NCI-H1436 treated with DMSO at 0.1 percent for 48 hours (cell line): Measurements from ENCODE around the gene UNC93A.
"Not testable (repeated sequence)": the region's sequence is repeated elsewhere in the genome, so short reads cannot be mapped to it uniquely, and the experiment has no call there.

Source experiments
- DNase-seq: peaks from one replicate; lab custom pipeline; 2025; lab: John Stamatoyannopoulos, UW

The UNC93A gene

DNA sequence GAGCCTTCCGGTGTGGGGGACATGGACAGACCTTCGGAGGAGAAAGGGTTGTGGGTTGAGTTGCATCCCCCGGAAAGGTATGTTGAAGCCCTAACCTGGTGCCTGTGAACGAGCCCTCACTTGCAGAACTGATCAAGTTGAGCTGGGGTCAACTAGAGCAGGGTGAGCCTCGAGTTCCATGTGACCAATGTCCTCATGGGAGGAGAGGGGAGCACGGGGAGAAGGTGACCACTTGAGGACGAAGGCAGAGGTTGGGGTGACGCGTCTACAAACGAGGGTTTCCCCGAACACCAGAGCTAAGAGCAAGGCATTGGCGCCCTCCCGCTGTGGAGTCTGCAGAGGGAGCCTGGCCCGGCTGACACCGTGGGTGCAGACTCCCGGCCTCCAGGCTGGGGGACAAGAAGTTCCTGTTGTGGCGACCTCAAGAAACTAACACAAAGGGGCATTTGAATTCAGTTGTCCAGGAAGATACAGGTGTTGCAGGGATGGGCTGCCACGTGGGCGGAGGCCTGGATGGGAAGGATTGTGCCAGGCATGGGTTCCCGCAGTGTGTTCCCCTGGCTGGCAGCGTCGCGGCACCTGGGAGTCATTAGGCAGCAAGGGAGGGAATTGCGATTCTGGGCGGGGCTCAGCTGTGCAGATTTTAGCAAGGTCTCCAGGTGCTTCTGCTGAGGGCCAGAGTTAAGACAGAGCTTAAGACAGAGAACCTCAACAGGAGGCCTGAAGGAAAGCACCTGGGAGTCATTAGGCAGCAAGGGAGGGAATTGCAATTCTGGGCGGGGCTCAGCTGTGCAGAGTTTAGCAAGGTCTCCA, 20.4 kb upstream of the UNC93A start:
- DNase-seq, result no peak

DNA sequence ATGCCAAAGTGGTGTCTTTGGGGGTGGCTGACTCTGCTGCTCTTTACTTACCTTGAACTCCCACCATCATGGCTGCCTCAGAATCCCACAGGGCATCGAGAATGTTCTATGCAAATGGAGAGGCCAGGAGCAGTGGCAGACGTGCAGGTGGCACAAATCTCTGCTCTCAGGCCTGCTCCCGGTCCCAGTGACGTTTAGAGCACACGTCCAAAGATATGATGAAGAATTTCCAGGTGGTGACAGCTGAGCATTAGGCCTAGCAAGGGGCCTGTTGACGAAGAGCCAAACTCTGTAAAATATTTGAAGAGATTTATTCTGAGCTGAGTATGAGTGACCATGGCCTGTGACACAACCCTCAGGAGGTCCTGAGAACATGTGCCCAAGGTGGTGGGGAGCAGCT, 19.0 kb upstream of the UNC93A start:
- DNase-seq, result no peak

DNA sequence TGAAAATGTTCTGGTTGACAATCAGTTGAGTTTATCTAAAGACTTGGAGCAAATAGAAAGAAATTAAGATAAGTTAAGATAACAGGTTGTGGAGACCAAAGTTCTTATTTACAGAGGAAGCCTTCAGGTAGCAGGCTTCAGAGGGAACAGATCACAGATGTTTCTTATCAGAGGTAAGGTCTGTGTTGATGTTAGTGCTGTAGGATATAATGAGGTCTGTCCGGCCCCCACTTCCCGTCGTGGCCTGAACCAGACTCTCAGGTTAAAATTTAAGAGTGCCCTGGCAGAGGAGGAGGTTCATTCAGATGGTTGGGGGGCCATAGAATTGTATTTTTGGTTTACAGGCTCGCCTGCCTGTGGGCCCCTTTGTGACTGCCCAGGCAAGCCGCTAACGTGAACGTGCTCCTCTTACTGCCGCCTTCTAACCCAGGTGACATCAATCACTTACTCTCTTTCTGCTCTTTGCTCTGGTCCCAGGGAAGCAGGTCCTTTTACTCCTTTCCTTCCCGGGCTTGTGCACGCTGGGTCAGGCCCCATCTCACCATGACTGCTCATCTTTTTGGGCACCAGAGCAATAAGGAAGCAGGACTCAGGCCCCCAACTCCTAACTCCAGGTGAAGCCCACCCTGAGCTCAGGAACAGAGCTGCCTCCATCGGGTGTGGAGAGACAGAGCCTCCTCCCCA, 18.3 kb upstream of the UNC93A start:
- no peak for DNase-seq

DNA sequence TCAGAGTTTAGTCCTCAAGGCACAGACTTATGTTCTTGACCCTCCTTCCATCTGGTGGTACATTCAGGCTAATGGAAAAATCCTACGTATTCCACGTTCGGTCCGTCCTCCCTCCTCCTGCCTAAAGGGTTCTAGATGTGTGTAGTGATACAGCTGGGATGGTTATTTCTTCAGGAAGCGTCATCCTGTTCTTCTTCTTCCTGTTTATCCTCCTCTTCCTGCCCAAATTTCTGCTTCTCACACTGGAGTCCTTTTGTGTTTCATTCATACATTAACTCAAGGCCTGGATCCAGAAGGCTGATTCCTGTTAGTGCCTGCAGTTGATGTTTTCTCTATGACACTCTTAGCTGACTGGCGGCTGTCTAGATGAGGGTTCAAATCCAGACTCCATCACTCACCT, 16.8 kb upstream of the UNC93A start:
- DNase-seq, result no peak

DNA sequence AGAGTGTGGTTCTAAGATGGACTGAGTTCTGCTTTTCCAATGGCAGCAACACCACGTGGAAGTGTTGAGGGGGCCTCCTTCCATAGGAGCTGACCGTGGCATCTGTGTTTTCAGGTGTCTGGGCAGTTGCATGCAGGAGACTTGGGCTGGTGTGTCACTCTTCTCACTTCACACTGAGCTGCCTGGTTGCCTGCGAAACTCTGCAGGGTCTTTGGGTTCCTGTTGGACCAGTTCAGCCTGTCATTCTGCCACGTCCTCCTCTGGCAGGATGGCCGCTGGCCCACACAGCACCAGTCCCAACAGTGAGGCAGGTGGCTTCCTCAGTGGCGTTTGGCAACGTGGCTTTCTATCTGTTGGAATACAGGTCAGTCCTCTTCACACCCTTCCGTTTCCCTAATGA, 16.1 kb upstream of the UNC93A start:
- DNase-seq, result no peak

DNA sequence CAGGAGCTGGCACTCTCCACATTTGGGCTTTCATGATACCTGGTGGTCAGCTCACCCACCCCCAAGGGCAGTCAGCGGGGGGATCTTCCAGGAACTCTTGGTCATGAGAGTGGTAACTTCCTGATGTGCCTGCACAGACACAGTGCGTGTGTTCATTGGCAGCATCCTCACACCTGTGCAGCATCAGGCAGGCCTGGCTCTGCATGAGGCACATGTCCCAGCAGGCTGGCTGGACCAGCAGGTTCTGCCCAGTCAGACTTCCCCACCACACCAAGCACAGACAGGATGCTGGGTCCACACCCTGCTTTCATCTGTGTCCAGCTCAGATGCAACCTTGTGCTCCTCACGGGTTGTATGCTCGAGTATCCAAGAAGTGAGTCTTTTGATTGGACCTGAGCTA, 15.7 kb upstream of the UNC93A start:
- no peak for DNase-seq

DNA sequence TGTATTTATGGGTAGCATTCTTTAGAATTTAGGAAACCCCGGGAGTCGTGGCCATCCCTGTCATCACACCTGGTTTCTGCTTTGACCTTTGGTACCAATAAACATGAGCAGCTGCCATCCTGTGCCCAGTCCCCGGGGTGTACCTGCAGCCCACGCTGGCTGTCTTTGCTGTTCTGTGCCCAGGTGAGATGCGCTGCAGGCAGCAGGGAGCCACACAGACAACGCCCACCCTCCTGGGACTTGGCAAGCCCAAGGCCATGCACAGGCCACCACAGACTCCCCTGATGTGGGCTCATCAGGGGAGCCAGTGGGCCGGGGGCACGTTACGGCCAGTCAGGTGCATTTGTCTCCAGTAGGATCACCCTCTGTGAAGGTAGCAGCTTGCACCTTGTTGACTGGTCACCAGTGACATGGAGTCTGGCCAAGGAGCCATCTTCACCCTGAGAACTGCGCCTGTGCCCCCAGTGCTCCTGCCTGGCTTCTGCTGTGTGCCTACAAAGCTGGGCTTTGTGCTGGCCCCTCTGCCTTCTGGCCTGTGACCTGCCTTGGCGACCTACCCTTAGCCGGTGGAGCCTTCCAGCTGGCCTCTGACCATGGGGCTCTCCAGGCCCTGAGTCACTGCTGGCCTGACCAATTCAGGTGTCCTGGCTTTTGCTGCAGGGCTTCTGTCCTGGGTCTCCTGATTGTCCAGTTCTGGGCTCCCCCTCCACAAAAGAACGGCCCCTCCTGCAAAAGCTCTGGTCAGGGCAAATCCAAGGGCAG, 14.2 kb upstream of the UNC93A start:
- no peak for DNase-seq

DNA sequence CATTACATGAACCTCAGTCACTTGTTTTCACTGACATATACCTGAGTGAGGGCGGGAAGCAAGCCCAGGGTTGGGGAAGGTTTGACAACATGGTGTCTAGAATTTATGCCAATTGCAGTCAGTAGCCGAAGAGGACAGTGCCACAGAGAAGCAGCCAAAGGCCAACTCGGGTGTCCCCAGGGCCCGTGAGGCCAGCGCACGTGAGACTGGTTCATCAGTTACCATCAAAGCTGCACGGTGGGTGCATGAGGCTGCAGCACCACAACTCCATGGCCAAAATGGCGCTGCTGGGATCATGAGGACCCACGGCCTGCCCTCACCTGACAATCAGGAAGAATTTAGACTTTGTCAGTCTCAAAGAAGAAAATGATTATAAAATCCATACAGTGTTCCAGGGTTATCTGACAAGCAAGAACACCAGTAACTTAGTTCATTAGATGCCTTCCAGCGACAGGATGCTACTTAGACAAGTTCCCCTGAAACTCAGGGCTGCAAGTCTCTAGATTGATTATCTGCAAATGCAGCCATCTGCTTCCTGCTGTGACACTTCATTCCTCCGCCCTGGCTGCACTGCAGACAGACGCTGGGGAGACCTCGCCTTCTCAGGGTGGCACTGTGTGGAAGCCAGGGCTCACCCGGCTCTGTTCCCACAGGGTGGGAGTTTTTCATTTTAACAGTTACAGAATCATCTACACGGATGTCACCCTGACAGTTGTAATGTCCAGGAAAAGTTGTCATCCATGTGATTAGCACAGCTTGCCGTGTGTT, 12.8 kb upstream of the UNC93A start:
- not testable (repeated sequence) for DNase-seq

DNA sequence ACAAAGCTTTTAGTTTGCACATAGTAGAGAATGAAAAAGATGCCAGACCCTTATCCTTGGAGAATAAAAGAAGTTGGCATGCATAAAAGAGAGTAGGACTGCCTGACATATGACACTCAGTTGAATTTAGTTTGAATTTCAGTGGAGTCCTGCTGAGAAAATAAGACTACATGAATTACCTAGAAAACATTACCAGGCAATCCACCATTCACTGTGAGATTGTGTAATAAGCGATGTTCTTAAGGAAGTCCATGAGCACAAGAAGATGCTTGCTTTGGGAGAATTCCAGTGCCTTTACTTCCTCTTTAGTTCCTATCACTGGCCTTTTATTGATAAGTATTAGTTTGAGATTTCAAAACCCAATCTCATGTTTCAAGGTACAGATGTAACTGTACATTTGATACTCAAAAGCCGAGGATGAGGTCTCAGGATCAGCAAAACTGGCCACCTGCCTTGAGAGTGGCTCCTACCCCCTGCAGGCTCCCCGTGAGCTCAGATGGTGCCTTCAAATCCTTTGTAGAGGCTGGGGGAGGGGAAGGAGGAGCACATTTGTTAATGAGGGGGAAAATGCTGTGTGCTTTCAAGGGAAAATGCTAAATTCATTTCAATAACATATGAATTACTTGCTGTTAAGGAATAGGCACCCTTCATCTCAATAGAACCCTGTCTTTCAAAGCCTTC, 11.2 kb upstream of the UNC93A start:
- DNase-seq, result no peak

DNA sequence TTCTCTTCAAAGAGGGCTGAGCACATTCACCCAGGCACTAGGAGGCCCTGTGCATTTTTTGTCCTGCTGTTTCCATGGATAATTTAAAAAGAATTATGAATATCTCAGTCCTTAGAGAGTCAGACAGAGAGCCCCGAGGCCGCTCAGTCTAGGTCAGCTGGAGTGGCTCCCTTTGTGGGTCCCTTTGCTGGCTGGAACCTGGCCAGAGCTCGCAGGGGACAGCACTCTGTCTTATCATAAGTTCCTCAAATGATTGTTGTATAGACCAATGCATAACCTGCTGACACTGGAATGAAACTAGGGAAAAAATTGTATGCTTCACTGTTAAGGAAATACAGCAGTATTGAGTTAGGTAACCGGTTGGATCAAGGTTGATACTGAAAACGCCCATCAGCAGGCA, 10.6 kb upstream of the UNC93A start:
- DNase-seq, result not testable (repeated sequence)

DNA sequence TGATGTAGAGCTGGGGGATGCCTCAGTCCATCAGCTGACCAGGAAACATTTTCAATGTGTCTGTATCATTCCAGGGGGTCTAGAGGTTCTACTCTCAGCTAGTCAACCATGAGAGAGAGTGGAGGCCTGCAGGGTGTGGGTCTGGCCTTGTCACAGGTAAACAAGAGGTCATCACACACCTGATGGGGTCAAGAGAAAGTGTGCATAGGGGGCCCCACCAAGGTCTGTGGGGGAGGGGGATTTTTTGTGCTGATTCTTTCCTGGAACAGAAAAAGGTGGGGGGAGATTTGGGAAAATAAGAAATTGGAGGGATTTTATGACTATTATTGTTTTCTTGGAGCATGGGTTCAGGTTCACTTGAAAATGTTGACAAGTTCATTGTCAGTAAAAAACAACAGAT, 8.9 kb upstream of the UNC93A start:
- DNase-seq, result no peak

DNA sequence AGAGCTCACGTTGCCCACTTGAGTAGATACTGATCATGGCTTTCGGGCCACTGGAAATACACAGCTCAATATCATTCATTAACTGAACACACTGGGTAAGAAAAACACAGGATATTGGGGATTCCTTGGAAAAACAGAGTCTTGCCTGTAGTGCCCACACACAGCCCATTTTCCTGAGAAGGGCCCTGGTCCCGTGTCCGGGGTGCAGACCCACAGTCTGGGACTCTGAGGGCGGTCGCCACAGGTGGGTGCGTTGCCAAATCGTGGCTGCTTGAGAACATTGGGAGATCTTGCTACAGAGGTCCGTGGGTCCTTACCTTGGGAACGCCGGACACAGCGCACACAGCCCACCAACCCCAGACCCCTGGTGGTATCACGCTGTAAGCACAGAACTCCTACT, 6.5 kb upstream of the UNC93A start:
- DNase-seq, result not testable (repeated sequence)

DNA sequence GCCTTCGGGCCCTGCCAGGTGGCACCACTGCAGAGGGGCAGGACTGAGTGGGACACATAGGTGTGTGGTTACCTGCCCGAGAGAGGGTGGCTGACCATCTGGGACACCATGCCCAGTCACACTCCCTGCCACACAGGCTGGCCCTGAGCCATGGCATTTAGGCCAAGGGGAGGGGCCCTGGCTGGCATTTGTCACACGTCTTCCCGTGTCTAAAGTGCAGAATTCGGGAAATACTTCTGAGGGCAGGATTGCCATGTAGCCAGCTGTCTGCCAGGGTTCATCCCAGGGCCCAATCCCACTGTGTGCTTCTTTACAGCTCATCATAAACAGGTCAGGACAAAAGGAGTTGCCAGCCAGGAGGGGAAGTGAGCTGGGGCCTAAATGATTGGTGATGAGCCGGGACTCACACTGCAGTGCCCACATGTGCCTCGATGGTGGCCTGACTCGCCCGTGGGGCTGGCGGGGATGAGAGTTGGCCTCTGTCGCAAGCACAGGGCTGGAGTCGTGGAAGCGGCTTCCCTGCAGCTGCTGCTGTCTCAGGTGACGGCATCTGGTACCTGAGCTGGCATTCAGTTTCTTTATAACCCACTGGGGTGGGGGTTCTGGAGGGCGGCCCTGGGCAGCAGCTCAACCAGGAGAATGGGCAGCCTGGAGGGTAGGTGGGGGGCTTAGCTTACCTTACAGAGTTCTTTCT, 5.9 kb upstream of the UNC93A start:
- DNase-seq, result no peak

DNA sequence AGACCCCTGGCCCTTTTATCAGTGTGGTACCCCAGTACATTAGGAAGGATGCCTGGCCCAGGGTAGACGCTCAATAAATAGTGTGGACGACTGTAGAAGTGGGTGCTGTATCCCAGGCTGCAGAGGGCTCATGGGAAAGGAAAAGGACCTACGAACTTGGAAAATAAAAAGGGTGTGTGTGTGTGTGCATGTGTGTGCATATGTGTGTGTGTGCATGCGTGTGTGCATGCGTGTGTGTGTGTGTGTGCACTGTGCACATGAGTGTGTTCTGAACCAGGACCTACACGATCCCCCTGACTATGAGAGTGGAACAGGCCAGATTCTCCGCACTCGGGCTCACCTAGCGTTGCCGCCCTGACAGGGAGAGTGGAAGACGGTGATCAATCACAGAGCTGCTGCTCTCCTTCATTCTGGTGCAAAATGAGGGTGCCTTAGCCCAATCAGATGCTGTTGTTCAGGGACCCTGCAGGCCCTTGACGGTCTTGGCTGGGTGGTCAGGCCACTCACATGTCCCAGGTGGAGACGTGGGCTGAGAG, 3.5 kb upstream of the UNC93A start:
- DNase-seq, result no peak

DNA sequence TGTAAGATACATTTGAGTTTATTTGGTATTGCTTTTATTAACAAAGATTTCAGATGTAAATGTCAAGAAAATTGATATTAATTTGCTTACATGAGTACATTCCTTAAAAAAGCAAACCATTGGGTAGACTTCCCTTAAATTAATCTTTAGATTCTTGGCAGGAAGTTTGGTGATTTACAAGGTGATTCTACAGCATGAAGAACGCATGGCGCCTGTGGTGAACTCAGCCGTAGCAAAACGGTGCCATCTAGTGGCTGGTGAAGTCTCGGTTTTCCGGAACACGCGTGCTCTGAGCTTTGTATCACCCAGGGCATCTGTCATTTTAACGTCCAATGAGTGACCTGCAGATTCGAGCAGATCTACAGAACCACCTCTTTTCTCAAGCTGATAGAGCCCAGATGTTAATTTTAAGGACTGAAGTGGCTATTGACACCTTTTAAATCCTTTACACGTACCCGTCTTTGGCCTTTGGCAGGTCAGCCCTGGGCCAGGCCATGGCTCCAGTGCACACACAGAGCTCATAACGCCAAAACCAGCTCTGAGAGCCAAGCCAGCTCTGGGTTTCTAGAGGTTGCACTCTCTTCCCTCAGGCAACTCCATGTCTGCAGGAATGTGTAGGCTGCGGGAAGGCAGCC, 2.4 kb upstream of the UNC93A start:
- not testable (repeated sequence) for DNase-seq

DNA sequence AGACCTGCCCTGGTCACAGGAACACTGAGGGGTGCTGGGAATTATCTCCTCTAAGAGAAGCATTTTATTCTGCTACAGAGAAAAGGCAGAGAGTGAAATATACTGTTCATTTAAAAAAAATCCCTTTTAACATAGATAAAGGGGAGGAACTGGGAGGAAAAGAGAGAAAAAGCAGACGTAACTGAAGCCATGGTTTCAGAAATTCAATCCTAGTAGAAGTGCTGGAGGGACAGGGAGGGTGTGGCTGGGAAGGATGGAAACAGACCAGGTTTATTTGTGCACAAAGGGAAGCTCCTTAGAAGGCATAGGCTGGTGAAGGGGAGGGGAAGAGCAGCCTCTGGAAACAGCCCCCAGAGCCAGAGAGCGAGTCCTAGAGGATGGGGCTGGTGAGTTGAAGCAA, 1.8 kb upstream of the UNC93A start:
- not testable (repeated sequence) for DNase-seq

DNA sequence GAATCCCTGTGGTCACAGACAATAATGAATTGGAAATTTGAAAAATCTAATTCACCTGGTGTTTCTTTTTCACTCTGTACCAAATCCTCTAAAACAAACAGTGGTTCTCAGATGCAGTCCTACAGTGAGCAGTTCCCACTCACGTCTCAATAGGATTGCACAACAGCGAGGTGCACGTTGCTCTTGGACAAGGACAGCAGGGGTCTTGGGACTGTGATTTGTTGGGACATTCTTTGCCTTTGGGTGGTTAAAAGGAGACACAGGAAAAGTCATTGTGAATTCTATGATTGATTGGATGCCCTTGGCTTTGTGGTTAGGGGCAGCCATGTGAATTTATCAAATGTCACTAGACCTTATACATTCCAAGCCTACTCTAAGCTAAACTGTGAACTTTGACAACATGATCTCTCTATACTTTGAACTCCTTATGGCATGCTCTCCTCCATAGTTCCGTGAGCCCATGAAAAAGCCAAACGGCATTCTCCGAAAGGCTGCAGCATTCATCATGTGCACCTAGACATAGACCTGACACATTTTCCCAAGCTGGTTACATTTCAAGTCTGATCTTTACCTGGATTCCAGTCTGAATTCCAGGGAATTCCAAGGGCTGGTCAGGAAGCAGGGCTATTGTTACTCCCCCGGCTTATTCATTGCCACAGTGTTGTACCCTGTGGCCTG, 647 bp downstream of the UNC93A start:
- DNase-seq, result no peak

DNA sequence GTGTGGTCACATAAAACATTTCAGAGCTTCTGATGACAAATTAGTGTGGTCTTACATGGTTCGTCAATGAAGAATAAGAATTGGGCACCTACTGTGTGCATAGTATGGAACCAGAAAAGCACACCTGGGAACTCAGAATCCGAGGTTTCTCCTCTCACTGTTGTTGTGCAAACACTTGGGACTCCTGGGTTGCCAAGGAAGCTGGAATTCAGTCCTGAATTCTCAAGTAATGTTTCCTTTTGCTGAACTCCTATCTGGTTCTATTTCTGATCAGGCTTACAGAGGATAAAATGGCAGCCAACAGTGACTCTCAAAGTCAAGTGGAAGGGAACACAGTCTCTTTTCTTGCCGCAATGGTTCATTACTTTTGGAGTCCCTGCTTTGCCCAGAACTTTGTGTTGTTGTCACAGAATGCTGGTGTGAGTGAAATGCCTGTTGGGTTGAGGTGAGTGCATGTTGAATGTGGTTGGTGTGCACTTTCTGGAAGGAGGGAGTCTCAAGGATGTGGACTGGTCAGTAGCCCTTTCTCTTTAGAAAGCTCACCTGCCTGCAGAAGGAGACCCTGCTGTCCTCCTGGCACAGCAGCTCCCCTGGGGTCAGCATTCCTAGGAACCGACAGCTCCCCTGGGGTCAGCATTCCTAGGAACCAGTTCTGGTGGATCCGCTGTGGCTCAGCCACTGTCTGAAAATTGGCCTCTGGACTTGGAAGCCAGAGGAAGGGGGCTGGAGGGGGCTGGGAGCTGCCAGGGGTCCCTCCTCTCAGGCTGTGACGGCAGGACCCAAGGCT, 1.4 kb downstream of the UNC93A start:
- DNase-seq, result no peak

DNA sequence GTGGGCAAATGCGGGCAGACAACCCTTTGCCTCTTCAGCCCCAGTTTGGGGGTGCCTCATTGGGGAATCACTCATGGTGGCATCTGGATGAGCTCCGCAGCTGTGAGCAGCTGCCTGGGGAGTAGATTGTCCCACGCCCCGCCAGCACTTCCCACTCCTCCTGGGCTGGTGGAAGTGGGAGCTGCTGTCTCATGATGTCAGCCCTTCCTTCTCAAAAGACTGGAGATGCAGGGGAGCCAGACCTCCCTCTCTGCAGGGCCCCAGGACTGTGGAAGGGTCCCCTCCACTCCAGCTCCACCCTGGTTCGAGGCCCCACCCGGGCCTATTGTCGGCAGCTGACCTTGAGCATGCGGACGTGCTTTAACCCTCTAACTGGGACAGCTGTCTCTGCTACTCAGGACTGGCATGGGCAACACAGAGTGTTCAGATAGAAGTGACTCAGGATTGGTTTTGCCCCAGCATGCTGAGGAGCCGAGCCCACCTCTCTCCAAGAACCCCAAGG, 2.0 kb downstream of the UNC93A start:
- DNase-seq, result no peak
